Activated T-helper 2 cell treated with anti-CD3 and anti-CD28 coated beads, Interferon-gamma antibody, Interleukin-2, Interleukin-4, amounts not matched to agents 10 μg/mL and 5 μg/mL and 100 μg/mL, durations not matched to agents 14 hours and 24 hours and 36 hours (primary cell): ENCODE data around the gene NPAS1. TPM values are rescaled to one million over a fixed set of nuclear protein-coding genes. Genes with fewer than 3 reads are reported as not detected.

Experiments
- DNase-seq: peaks from one replicate; pipeline ENCODE4 v3.0.0; 2021; ENCODE audit warnings: low spot score
- H3K27ac Mint-ChIP-seq: one replicate; pipeline ENCODE4 v1.8.0; 2021; ENCODE audit warnings: mixed read lengths
- H3K27me3 Mint-ChIP-seq: one replicate; pipeline ENCODE4 v1.8.0; 2021; ENCODE audit warnings: low read depth, mixed read lengths
- H3K36me3 Mint-ChIP-seq: one replicate; pipeline ENCODE4 v1.8.0; 2021; ENCODE audit warnings: low read depth, mixed read lengths
- H3K4me1 Mint-ChIP-seq: one replicate; pipeline ENCODE4 v1.8.0; 2021; ENCODE audit warnings: low read depth, mixed read lengths
- H3K4me3 Mint-ChIP-seq: one replicate; pipeline ENCODE4 v1.8.0; 2021; ENCODE audit warnings: low read depth, mild to moderate bottlenecking, moderate library complexity, mixed read lengths
- H3K9me3 Mint-ChIP-seq: one replicate; pipeline ENCODE4 v1.8.0; 2021; ENCODE audit warnings: mixed read lengths
- intact Hi-C: fragments of 100-400 bp; cut with micrococcal nuclease; formaldehyde crosslinking; loops from one replicate; pipeline ENCODE4 v1.15.1; 2023
- total RNA-seq: library from RNA; stranded (reverse); gene quantifications from 2 replicates; pipeline ENCODE4 v1.2.3, GENCODE V29; 2022

Gene NPAS1
- total RNA-seq, 1 donor from 2014 or later = not detected

DNA sequence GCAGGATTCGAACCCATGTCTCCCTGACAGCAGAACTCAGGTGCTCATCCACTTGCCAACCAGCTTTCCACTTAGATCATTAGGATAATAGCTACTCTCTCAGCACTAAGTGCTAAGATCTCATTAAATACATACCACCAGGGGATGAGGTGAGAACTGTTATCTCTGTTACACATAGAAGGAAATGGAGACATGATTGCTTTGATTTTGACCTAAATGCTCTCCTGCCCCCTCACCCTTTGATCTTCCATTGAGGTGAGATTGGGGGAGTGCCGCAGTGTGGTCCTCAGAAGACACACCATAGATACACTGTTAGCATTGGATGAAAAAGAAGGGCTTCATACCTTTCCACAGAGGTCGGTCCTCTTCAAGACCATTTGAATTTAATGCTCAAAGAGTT lies 38.9 kb upstream of the NPAS1 start:
- Mint-ChIP-seq H3K27me3 (no peaks in the 10 kb centered on the region), H3K9me3 (no peaks in the 10 kb centered on the region), H3K4me1 (peaks cover 17% of the 10 kb centered on the region), H3K27ac (peak overlapping the region; percentile 38), H3K4me3 (no peak overlapping the region), H3K36me3 (no peaks in the 10 kb centered on the region)
- DNase-seq = no peak
- intact Hi-C loops = no loop called here

DNA sequence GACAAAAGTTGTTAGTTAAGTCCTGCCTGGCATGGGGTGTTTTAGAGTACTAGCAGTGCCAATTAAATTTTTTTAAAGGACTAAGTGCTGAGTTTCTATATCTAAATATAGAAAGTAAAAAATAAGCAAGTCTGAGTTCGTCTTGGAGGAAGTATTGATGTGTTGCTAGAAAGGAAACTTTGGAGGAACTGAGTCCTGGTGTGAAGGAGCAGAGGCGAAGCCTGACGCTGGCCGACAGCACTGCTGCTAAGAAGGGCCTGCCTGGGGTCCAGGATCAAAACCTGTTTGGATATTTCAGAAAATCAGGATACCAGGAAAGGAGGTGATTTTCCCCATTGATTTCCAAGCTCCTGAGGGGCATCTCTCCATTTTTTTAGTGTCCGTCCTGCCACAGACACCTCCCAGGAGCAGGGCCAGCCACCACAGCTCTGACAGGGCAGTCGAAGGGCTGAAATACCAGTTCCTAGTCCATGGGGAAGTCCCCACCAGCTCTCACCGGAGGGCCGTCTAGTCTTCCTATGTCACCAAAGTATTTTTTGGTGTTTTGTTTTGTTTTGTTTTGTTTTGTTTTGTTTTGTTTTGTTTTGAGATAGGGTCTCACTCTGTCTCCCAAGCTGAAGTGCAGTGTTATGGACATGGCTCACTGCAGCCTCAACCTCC lies 38.2 kb upstream of the NPAS1 start:
- DNase-seq = no peak
- Mint-ChIP-seq H3K4me3 (no peak overlapping the region), H3K27ac (no peak overlapping the region), H3K27me3 (no peaks in the 10 kb centered on the region), H3K36me3 (no peaks in the 10 kb centered on the region), H3K4me1 (peaks cover 17% of the 10 kb centered on the region), H3K9me3 (no peaks in the 10 kb centered on the region)
- intact Hi-C loops = no loop called here

GRCh38 chr19:46983097-46983496 lies 36.5 kb upstream of the NPAS1 start:
- Mint-ChIP-seq H3K4me3 (no peak overlapping the region), H3K27ac (no peak overlapping the region), H3K27me3 (no peaks in the 10 kb centered on the region), H3K36me3 (no peaks in the 10 kb centered on the region), H3K4me1 (peaks cover 12% of the 10 kb centered on the region), H3K9me3 (no peaks in the 10 kb centered on the region)
- no peak for DNase-seq
- intact Hi-C loops = no loop called here

DNA sequence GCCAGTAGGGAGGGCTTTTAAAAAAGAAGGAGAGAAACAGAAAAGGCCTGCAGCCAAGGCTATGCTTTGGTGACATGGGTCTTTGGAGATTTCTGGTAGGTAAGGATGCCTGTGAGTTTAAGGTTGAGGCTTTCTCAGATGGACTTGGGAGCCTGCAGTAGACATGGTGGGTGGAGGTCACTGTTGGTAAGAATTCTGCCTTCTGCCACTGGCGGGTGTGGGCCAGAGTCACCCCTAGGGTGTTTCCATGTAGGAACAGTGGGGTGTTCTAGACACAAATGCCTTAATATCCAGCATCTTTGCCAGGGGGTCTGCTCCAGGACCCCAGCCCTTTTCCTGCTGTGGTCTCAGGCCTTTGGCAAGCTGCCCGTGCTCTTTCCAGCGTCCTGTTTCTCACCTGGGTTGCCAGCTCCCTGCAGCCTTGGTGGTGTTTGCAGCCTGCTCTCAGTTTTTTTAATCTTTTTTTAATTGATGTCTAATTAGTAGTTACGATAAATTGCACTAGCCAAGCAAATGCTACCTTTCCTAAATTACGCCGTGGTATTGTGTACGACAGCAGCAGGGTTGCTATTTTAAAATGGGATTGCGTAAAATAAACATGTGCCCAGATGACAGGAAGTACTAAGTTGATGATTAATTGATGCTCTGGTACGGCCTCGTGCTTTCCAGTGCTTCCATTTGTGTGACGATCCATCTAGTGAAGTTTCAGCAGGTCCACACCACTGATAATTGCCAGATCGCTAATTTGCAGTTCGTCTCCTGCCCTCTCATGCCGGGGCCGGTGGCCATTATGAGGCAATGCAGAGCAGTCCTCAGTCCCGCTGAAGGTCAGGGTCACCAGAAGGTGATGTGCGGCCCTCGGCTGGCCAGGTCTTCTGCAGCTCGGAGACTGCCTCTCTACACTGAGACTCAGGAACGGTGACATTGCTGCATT lies 35.3 kb upstream of the NPAS1 start:
- H3K4me3 Mint-ChIP-seq = no peak overlapping the region
- no peaks in the 10 kb centered on the region for H3K9me3 Mint-ChIP-seq
- DNase-seq = no peak
- H3K4me1 Mint-ChIP-seq = peaks cover 12% of the 10 kb centered on the region
- no peak overlapping the region for H3K27ac Mint-ChIP-seq
- no peaks in the 10 kb centered on the region for H3K27me3 Mint-ChIP-seq
- intact Hi-C loops = no loop called here
- peaks cover 4% of the 10 kb centered on the region for H3K36me3 Mint-ChIP-seq

- intact Hi-C loops = no loop called here
- H3K36me3 Mint-ChIP-seq = peaks cover 10% of the 10 kb centered on the region
- no peaks in the 10 kb centered on the region for H3K27me3 Mint-ChIP-seq
- no peaks in the 10 kb centered on the region for H3K9me3 Mint-ChIP-seq
- H3K27ac Mint-ChIP-seq = no peak overlapping the region
- H3K4me1 Mint-ChIP-seq = peaks cover 5% of the 10 kb centered on the region
- H3K4me3 Mint-ChIP-seq = no peak overlapping the region
- no peak for DNase-seq
Measured at GRCh38 chr19:46985542-46986415, 33.9 kb upstream of the NPAS1 start.

DNA sequence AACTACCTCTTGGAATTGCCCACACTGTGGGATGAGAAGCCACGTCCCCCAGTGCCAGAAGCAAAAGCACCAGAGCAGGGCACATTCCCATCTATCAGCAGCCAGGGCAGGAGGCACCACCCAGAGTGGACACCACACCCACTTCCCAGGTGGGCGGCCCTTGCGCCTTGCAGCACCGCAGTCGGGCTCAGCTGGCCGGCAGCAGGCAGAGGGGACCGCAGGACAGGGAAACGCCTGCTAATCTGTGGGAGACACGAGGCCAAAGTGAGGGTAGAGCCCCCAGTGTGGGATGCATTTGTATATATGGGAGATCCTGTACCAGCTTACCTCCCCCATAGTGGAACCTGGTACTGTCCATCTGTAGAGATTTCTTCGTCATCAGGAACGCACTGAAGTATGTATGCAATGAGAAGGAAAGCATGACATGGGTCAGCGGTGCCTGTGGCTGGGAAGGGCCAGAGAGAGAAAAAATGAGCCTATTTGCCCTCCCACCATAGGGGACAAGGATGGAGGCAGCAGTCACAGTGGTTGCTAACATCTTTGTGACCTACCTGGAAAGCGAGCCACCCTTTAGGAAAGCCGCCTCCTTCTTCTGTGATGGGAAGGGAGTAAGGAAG lies 30.9 kb upstream of the NPAS1 start:
- Mint-ChIP-seq H3K9me3 (no peaks in the 10 kb centered on the region), H3K27ac (no peak overlapping the region), H3K27me3 (no peaks in the 10 kb centered on the region), H3K36me3 (peaks cover 15% of the 10 kb centered on the region), H3K4me3 (no peak overlapping the region), H3K4me1 (peaks cover 11% of the 10 kb centered on the region)
- no peak for DNase-seq
- intact Hi-C loops = no loop called here

DNA sequence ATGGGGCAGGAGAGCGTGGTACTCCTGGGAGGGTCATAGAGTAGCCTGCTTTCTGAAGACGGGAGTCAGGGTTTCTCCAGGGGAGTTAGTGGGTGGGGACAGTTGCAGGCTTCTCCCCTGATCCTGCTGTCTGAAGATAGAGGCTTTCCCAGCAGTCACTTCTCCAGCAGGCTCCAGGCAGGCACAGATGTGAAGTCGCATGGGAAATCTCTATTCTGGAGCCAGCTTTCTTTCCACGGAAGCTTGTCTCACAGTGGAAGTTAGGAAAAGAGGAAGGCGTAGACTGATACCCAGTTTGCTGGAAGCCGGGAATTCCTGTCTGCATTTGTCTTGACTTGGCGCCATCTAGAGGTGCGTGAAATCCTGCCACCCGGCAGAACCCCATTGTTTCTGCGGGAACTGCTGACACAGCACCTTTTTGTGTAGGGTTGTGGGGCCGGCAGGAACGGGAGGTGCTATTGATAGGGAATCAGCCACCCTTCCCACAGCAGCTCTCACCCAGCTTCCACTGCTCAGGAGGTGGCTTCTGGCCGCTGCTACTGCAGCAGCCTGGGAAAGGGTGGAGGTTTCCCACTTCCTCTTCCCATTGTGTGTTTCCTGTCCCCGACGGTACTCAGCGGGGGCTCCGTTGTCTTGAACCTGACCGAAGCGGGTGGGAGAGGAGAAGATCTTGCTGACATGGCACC lies 28.5 kb upstream of the NPAS1 start:
- peaks cover 16% of the 10 kb centered on the region for H3K36me3 Mint-ChIP-seq
- intact Hi-C loops = loop anchor here (1.0 kb wide), 1 partner anchor 135 kb away; no protein-coding TSS in a partner anchor
- no peaks in the 10 kb centered on the region for H3K27me3 Mint-ChIP-seq
- H3K4me1 Mint-ChIP-seq = peaks cover 10% of the 10 kb centered on the region
- H3K27ac Mint-ChIP-seq = peak overlapping the region; percentile 33
- no peak overlapping the region for H3K4me3 Mint-ChIP-seq
- no peaks in the 10 kb centered on the region for H3K9me3 Mint-ChIP-seq
- DNase-seq = peak; percentile 44

- no peak overlapping the region for H3K4me3 Mint-ChIP-seq
- no peak overlapping the region for H3K27ac Mint-ChIP-seq
- DNase-seq = no peak
- H3K36me3 Mint-ChIP-seq = peaks cover 16% of the 10 kb centered on the region
- no peaks in the 10 kb centered on the region for H3K27me3 Mint-ChIP-seq
- no peaks in the 10 kb centered on the region for H3K9me3 Mint-ChIP-seq
- intact Hi-C loops = no loop called here
- peaks cover 10% of the 10 kb centered on the region for H3K4me1 Mint-ChIP-seq
Measured at GRCh38 chr19:46992699-46993535, 26.7 kb upstream of the NPAS1 start.

- intact Hi-C loops = no loop called here
- Mint-ChIP-seq H3K9me3 (no peaks in the 10 kb centered on the region), H3K36me3 (peaks cover 16% of the 10 kb centered on the region), H3K4me1 (peaks cover 10% of the 10 kb centered on the region), H3K4me3 (no peak overlapping the region), H3K27ac (no peak overlapping the region), H3K27me3 (no peaks in the 10 kb centered on the region)
- DNase-seq = no peak
Measured at GRCh38 chr19:46993622-46994021, 26.0 kb upstream of the NPAS1 start.

DNA sequence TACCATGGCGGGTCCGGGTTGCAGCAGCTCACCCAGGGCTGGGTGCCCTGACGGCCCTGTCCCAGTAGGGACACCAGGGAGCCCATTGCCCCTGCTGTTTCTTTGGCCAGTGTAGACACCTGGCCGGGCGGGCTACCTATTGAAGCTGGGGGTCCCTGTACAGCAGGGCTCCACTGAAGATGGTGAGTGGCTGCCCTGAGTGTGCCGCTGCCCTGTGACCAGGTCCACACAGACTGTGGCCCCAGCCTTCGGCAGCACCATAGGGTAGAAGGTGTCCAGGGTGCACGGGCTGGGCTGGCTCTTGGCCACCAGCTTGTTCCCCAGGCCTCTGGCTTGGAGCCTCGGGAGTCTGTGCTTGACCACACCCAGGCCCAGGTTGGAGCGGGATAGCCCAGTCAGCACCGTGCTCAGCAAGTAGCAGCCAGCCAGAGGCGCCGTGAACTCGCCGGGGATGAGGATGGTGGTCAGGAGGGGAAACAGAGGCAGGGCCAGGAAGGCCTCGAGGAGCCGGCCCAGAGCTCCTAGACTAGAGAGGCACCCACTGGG lies 25.4 kb upstream of the NPAS1 start:
- no peaks in the 10 kb centered on the region for H3K27me3 Mint-ChIP-seq
- intact Hi-C loops = no loop called here
- DNase-seq = no peak
- no peak overlapping the region for H3K4me3 Mint-ChIP-seq
- H3K9me3 Mint-ChIP-seq = no peaks in the 10 kb centered on the region
- peaks cover 10% of the 10 kb centered on the region for H3K4me1 Mint-ChIP-seq
- peaks cover 12% of the 10 kb centered on the region for H3K36me3 Mint-ChIP-seq
- no peak overlapping the region for H3K27ac Mint-ChIP-seq

DNA sequence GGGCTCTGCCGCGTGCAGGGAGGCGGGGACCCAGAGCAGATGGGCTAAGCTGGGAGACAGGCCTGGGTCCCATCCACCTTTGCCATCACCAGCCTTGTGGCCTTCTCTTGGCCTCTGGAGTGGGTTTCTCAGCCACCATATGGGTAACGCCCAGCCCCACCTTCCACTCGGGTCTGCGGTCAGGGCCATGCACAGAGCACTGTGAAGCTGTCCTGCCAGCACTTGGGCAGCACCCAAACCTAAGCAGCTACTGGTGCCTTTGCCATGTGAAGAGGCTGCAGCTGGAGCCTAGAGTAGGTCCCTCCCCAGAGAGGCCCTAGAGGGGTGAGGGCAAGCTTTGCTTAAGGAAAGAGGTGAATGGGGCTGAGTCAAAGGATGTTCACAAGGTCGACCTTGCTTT lies 24.1 kb upstream of the NPAS1 start:
- no peak for DNase-seq

More for the DNA sequence above, 24.1 kb upstream of the NPAS1 start:
- Mint-ChIP-seq H3K4me3 (no peak overlapping the region), H3K27me3 (no peaks in the 10 kb centered on the region), H3K4me1 (peaks cover 10% of the 10 kb centered on the region), H3K27ac (no peak overlapping the region), H3K9me3 (no peaks in the 10 kb centered on the region), H3K36me3 (peaks cover 13% of the 10 kb centered on the region)
- intact Hi-C loops = no loop called here
